A172 (cell line): Measurements from ENCODE around the gene AFG3L2. TPM values are rescaled to one million over a fixed set of nuclear protein-coding genes. Genes with fewer than 3 reads are reported as not detected.
"Not testable (repeated sequence)": the region's sequence is repeated elsewhere in the genome, so short reads cannot be mapped to it uniquely, and the experiment has no call there.

Source experiments
- DNase-seq: peaks from one replicate; pipeline ENCODE4 v3.0.0-alpha.2; 2015; ENCODE audit warnings: low spot score
- total RNA-seq: library from RNA; depleted of rRNA; stranded (reverse); fragments of >200 nt; shearing (Covaris generic); gene quantifications from 2 replicates; pipeline ENCODE4 v1.2.3, GENCODE V29; 2014

The AFG3L2 gene
- total RNA-seq, 1 experiment from 2014 or later, result 98.5 TPM

- DNase-seq, result no peak
These were observed 20.2 kb upstream of the AFG3L2 start for GRCh38 chr18:12397254-12397653.

- no peak for DNase-seq
These were observed 17.4 kb upstream of the AFG3L2 start for GRCh38 chr18:12394428-12394827.

GRCh38 chr18:12393998-12394397 is 17.0 kb upstream of the AFG3L2 start:
- no peak for DNase-seq

- no peak for DNase-seq
These were observed 16.5 kb upstream of the AFG3L2 start for GRCh38 chr18:12393510-12393909.

DNA sequence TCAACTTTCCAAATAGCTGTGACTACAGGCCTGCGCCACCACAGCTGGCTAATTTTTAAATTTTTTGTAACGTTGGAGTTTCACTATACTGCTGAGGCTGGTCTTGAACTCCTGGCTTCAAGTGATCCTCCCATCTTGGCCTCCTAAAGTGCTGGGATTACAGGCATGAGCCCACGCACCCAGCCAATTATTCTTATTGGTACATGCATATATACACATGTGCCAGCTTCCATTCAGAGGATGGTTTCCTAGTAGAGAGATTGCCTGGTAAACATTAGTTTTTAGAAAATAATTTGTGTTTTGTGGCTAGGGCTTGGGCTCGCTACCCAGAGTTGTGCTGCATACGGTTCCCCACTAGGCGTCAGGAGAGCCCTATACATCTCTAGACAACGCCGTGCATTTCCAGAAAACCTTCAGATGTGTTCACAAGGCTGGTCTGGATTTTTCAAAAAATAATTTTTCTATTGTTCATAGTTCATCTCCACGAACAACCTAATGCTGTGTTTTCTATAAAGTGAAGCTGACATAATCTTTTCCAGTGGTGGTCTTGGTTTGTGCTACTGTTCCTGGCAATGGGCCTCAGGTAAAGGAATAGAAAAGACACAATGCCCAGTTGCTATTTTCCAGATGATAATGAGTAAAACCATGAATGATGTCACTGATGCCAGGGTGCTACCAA is 14.6 kb upstream of the AFG3L2 start:
- peak; percentile 57 for DNase-seq

DNA sequence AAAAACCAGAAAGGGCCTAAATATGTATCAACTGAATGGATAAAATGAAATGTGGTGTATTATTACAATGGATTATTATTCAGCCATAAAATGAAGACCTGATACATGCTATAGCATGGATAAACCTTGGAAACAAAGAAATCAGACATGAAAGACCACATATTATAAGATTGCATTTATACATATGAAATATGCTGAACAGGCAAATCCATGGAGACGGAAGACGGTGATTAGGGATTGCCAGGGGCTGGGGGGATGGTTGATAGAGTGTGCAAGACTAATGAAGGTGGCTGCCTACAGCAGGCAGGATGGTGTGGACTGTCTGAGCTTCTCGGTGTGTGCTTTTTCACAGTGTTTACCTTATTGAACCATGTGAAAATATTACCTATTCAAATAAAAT is 11.4 kb upstream of the AFG3L2 start:
- DNase-seq, result no peak

DNA sequence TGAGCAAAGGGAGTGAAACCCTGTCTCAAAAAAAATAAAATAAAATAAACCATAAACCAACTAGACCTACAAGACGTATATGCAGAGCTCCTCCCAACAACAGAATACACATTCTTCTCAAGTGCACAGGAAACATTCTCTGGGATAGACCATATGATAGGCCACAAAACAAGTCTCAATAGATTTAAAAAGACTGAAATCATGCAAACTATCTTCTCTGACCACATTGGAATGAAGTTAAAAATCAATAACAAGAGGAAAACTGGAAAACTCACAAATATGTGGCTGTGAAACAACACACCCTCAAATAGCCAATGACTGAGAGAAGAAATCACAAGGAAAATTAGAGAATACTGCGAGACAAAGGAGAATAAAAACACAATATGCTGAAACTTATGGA is 7.2 kb upstream of the AFG3L2 start:
- DNase-seq, result no peak

GRCh38 chr18:12383759-12384158 is 6.7 kb upstream of the AFG3L2 start:
- DNase-seq, result not testable (repeated sequence)

DNA sequence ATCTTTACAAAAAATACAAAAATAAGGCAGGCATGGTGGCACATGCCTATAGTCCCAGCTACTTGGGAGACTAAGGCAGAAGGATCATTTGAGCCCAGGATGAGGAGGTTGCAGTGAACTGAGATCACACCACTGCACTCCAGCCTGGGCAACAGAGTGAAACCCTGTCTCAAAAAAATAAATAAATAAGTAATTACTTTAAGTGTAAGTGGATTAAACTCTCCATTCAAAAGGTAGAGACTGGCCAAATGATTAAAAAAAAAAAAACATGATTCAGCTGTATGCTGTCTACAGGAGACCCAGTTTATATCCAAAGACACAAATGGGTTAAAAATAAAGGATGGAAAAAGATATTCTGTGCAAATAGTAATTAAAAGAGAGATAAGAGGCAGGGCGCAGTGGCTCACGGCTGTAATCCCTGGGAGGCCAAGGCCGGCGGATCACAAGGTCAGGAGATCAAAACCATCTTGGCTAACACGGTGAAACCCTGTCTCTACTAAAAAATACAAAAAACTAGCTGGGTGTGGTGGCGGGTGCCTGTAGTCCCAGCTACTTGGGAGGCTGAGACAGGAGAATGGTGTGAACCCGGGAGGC is 5.3 kb upstream of the AFG3L2 start:
- DNase-seq, result not testable (repeated sequence)

DNA sequence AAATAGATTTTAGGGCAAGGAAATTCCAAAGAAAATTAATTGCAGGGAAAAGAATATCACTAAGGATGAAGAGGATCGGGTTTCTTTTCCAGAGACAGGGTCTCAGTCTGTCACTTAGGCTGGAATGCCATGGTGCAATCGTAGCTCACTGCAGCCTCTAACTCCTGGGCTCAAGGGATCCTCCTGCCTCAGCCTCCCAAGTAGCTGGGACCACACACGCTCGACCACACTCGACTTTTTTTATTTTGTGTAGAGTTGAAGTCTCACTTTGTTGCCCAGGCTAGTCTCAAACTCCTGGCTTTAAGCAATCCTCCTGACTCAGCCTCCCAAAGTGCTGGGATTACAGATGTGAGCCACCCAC is 1.2 kb upstream of the AFG3L2 start:
- DNase-seq, result not testable (repeated sequence)

DNA sequence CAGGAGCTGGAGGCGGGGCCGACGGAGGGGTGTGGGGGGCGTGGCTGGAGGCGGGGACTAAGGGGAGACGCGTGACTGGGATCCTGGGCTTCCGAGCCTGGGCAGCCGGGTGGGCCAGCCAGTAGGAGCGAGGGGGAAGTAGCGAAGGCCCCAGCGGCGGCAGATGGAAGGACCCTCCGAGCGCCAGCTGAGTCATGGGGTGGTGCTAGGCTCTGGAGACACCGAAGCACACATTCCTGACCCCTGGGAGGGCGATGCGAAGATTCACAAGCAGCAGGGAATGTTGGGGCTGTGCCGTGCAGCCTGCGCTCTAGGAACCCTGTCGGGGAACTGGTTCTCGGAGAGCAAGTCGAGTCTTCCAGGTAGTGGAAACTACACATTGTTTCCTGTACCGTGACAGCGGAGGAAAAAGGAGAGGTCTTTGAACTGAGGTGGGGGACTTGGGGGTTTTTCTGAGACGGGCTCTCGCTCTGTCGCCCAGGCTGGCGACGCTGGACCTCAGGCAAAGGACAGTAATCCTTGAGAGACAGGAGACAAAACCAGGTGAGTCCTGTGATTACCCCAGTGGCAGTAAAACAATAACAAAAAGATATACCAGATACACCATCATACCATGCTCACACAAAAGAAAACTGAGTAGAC is 650 bp upstream of the AFG3L2 start:
- DNase-seq, result no peak

DNA sequence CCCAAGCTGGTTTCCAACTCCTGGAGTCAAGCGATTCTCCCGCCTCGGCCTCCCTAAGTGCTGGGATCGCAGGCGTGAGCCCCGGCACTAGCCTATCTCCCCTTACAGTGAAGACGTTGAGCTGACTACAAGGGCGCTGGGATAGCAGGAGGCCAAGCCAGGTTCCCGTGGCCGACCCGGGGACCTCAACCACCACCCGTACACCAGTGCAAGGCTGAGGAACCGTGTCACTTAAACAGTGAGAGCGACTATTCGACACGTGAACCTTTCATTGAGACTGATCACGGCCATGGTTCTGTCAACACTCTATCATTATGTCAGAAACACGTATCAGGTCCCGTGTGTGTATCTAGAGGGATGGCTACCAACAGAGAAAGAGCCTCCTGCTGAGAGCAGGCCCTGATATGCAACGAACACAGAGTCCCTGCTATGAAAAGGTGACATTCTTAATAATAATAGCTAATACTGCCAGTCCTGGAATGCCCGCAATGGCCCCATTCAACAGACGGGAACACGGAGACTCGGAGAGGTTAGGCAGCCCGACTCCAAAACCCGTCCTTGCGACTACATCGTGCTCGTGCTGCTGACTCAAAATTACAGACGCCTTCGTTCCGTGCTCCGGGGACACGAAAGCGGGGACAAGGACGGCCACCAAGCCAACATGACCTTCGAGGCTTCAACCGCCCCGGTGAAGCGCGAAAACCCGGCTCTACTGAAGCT is 833 bp downstream of the AFG3L2 start:
- no peak for DNase-seq

- no peak for DNase-seq
These were observed 2.6 kb downstream of the AFG3L2 start for GRCh38 chr18:12374401-12374800.

DNA sequence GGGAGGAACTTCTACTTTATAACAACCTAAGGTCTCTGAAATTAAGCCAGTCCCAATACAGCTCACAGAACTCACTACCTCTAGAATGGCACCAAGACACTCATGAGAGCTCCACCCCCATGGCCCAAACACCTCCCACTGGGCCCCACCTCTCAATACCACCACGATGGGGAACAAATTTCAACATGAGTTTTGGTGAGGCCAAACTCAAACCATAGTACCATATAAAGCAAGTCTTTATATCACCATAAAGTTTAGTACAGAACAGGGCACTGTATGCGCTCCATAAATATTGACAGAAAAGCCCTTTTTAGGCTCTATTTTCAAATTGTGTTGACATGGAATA is 3.3 kb downstream of the AFG3L2 start:
- DNase-seq, result no peak

DNA sequence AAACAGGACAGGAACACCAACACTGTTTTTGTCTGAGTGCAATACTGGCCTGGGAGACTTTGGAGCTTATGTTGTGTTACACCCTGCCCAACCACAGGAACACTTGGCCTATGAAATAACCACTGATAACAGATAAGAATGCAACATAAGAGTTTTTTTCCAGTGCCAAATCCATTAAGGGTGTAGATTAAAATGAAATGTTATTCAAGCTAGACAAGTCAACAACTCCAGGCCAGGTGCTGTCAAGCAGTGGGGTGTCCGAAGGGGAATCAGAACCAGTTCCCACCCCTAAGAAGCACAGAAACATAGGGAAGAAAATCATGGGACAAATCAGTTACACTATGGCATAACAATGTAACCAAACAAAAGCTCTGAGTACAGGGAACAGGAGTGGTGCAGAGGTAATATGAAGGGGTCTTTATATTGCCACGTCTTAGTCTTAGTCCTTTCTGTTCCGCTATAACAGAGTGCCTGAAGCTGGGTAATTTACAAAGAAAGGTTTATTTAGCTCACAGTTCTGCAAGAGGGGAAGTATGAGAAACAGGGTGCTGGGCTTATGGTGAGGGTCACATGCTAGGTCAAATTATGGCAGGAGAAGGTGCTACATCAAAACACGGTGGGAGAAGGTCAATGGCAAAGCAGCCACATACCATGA is 3.8 kb downstream of the AFG3L2 start:
- no peak for DNase-seq

GRCh38 chr18:12372406-12372805 is 4.6 kb downstream of the AFG3L2 start:
- no peak for DNase-seq

GRCh38 chr18:12371590-12371989 is 5.4 kb downstream of the AFG3L2 start:
- no peak for DNase-seq

- no peak for DNase-seq
These were observed 7.8 kb downstream of the AFG3L2 start for GRCh38 chr18:12369211-12369610.

GRCh38 chr18:12366784-12367183 is 10.2 kb downstream of the AFG3L2 start:
- DNase-seq, result no peak

DNA sequence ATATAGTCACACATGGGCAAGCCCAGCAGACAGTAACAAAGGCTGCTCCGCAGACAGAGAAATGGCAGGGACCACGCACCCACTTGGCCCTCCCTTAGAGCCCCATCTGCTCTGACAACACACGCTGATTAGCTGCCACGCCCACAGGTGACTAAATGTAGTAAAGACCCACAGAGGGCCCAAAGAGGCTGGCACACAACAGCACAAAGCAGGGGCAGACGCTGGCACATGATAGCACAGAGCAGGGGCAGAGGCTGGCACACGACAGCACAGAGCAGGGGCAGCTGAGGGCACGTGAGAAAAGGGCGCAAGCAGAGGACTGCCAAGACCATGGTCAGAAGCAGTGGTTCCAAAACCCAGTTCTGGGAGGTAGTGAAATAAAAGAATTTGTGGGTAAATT is 10.6 kb downstream of the AFG3L2 start:
- no peak for DNase-seq

DNA sequence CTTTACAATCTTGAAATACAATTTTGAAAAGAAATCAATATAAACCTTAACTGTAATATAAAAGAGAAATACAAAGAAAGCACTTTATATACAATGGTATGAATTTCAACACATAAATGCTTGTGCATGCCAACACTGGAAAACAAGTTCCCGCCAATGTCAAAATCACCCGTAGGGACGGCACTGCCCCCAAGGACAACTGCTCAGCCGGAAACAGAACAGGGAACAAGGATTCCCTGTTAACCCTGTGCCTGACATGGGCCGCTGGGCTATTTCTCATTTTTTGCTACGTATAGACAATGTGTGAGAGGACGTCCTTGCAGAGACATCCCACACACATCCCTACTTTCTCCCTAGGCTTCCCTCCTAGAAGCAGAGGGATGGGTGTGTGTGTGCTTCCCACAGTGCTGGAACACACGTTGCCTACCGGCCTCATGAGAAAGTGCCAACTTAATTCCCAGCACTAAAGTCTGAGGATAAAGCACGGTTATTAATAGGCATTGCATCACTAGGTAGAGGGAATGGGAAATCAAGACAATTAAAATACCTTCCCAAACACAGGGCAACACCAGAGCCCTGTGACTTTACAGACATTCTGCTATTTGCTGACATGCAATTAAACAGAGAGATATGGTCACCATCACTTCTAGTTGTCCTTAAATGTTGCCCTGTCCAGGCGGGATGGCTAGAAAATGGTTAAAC is 14.4 kb downstream of the AFG3L2 start:
- no peak for DNase-seq
